Heart left ventricle (tissue), 13 donors: ENCODE data around the gene DHX29.

ENCODE experiments used
- POLR2A ChIP-seq, 2 donors: fragments of 450-650 bp; IDR thresholded peaks; one replicate each; pipeline ENCODE4 v1.6.1; 2017; ENCODE audit warnings: antibody characterized with exemption in 2 of 2, mild to moderate bottlenecking in 2 of 2, moderate library complexity in 2 of 2
- TF ChIP-seq, protein P1 (sequence below), 12 donors: fragments of 200-600 bp; sonication (generic) in 4 of 12; IDR thresholded peaks; one replicate each; pipeline versions ENCODE4 v1.5.0 to v1.8.0; 2018 to 2022; ENCODE audit warnings: antibody characterized with exemption in 12 of 12, mild to moderate bottlenecking in 5 of 12
- donor health status: ischemic (EF 13 %, LVEDD 7.1; RV severe dilation, severe dysfunction).
- donor health status: DM: no; HTN: yes; CAD: no.
- donor health status: DM: no; HTN: no; CAD: no.
- donor health status: ischemic (EF 25% LVEDD 6.9; RV normal size, moderate dysfunction).
- donor health status: ischemic (EF 25% LVEDD 5.7; RV mildly dilated, moderate dysfunction).
- donor health status: ischemic (EF 35%, LVEDD 5.7; RV mildly dilated, moderate dysfunction).
- donor health status: nonischemic (EF 11% LVEDD 7.7; RV severe dilation, severe dysfunction).
- donor health status: DM: yes; HTN: yes; CAD: no.
- donor health status: PGD.
- donor health status: ischemic (EF 29% LVEDD 5.4; RV normal size, mild dysfunction).
- donor health status: nonischemic (EF 23%, LVEDD 6.1; RV moderate dilation, normal function).

DNA sequence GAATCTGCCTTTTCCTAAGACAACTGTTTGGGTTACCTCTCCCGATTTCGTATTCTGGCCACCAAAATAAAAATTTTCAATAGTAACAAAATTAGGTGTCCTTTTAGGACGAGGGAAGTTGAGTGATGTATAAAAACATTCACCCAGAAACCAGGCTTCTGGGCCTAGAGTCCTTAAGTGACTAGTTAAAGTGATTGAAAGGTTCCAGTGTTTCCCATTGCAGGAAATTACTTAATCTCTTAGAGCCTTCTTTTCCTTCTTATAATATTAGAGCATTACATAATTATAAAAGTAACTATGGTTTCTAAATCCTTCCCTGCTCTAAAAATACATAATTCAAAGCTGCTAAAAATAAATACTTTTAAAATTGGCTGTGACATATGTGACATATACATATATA, 87.7 kb downstream of the DHX29 start:
- no peak for TF ChIP-seq POLR2A (IDR thresholded peaks at IDR 0.05)
- TF ChIP-seq, protein P1, sequence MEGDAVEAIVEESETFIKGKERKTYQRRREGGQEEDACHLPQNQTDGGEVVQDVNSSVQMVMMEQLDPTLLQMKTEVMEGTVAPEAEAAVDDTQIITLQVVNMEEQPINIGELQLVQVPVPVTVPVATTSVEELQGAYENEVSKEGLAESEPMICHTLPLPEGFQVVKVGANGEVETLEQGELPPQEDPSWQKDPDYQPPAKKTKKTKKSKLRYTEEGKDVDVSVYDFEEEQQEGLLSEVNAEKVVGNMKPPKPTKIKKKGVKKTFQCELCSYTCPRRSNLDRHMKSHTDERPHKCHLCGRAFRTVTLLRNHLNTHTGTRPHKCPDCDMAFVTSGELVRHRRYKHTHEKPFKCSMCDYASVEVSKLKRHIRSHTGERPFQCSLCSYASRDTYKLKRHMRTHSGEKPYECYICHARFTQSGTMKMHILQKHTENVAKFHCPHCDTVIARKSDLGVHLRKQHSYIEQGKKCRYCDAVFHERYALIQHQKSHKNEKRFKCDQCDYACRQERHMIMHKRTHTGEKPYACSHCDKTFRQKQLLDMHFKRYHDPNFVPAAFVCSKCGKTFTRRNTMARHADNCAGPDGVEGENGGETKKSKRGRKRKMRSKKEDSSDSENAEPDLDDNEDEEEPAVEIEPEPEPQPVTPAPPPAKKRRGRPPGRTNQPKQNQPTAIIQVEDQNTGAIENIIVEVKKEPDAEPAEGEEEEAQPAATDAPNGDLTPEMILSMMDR (IDR thresholded peaks at IDR 0.05), result no peak
